HepG2 (cell line): ENCODE results near the gene MATR3. TPM values are rescaled to one million over a fixed set of nuclear protein-coding genes. Genes with fewer than 3 reads are reported as not detected.

ENCODE experiments used
- ATAC-seq: fragments of 200-7000 bp; cut with Tn5 transposase; 3 replicates; pipeline ENCODE4 v1.9.1; 2020; ENCODE audit warnings: mild to moderate bottlenecking, moderate library complexity
- BruUV-seq: library from RNA; stranded (reverse); fragments of 400-500 nt; replicated peaks from 2 replicates; lab custom pipeline; 2021; lab: Mats Ljungman, UMichigan
- CTCF ChIA-PET: fragments of 300-600 bp; formaldehyde crosslinking; extraction: SDS; loops from one replicate; lab custom pipeline; 2021; ENCODE audit warnings: low total read pairs, inconsistent platforms, low intra/inter-chr PET ratio; lab: Yijun Ruan, JAX
- POLR2A ChIA-PET: fragments of 350-600 bp; sonication (Branson Sonifier 250); formaldehyde crosslinking; loops from one replicate; lab custom pipeline; 2020; ENCODE audit warnings: antibody characterized with exemption, inconsistent platforms; lab: Yijun Ruan, JAX
- DNase-seq: peaks from one replicate; pipeline ENCODE4 v3.0.0-alpha.2; 2015; ENCODE audit warnings: low spot score
- FAIRE-seq: peaks from 3 replicates; lab custom pipeline; 2011; peaks lifted over from hg19 to GRCh38; lab: Jason Lieb, UNC
- H2AFZ ChIP-seq: one replicate; pipeline ENCODE4 v1.6.1; 2011; ENCODE audit warnings: low read length, inconsistent platforms
- H3K27ac ChIP-seq: fragments of 300-600 bp; 3 replicates; pipeline ENCODE4 v1.8.0; 2011; ENCODE audit warnings: mixed run types, mild to moderate bottlenecking, mixed read lengths, low read length, inconsistent platforms; ENCODE audit not compliant: insufficient read depth; ENCODE audit errors: extremely low read length
- H3K27me3 ChIP-seq, 2 experiments: fragments of 200-600 bp in 1 of 2; 2 replicates in 1 of 2; 3 replicates in 1 of 2; pipeline versions ENCODE4 v1.6.0 to v1.8.0; 2011; ENCODE audit warnings: low read length in 2 of 2, mild to moderate bottlenecking in 2 of 2, moderate library complexity in 2 of 2, inconsistent platforms in 1 of 2; ENCODE audit not compliant: insufficient read depth in 2 of 2, control insufficient read depth in 1 of 2
- H3K36me3 ChIP-seq, 2 experiments: fragments of 200-600 bp in 1 of 2; replicated peaks in 1 of 2; 2 replicates in 1 of 2; 3 replicates in 1 of 2; pipeline versions ENCODE4 v1.5.1 to v1.8.0; 2011; ENCODE audit warnings: low read length in 2 of 2, inconsistent platforms in 1 of 2; ENCODE audit not compliant: insufficient read depth in 2 of 2, control insufficient read depth in 1 of 2
- H3K4me1 ChIP-seq: 2 replicates; pipeline ENCODE4 v1.5.1; 2012; ENCODE audit warnings: low read length, inconsistent platforms; ENCODE audit not compliant: insufficient read depth
- H3K4me2 ChIP-seq: 2 replicates; pipeline ENCODE4 v1.6.0; 2011; ENCODE audit warnings: low read depth, low read length, inconsistent platforms
- H3K4me3 ChIP-seq, 3 experiments: fragments of 200-600 bp in 1 of 3; sonication (generic), shearing (Covaris generic) in 1 of 3; replicated peaks in 1 of 3; 2 replicates each; pipeline ENCODE4 v1.5.1; 2011 to 2016; ENCODE audit warnings: low read length in 3 of 3, inconsistent platforms in 2 of 3, low read depth in 2 of 3, mild to moderate bottlenecking in 2 of 3, control low read depth in 1 of 3, mixed read lengths in 1 of 3; ENCODE audit not compliant: insufficient read depth in 1 of 3
- H3K79me2 ChIP-seq: one replicate; pipeline ENCODE4 v1.6.1; 2011; ENCODE audit warnings: low read length, inconsistent platforms; ENCODE audit not compliant: insufficient read depth
- H3K9ac ChIP-seq: 2 replicates; pipeline ENCODE4 v1.6.0; 2011; ENCODE audit warnings: mild to moderate bottlenecking, low read depth, low read length, inconsistent platforms; ENCODE audit not compliant: insufficient read depth
- H3K9me3 ChIP-seq: 2 replicates; pipeline ENCODE4 v1.5.1; 2012; ENCODE audit warnings: mild to moderate bottlenecking, low read length
- H4K20me1 ChIP-seq: 2 replicates; pipeline ENCODE4 v1.6.0; 2011; ENCODE audit warnings: inconsistent platforms, mild to moderate bottlenecking, low read length, moderate library complexity; ENCODE audit not compliant: insufficient read depth
- EP300 ChIP-seq, 3 experiments: sonication (generic) in 1 of 3; formaldehyde crosslinking in 1 of 3; IDR thresholded peaks; 2 replicates each; pipeline versions ENCODE4 v1.5.1 to v1.6.1; 2011 to 2020; ENCODE audit warnings: low read depth in 2 of 3, low read length in 2 of 3, borderline replicate concordance in 1 of 3, improper control_type of control experiment in 1 of 3, mild to moderate bottlenecking in 1 of 3, missing genetic modification reagents in 1 of 3, moderate library complexity in 1 of 3
- ETV6 ChIP-seq: sonication (generic); formaldehyde crosslinking; conservative IDR thresholded peaks from 2 replicates; pipeline ENCODE4 v1.4.0; 2020; ENCODE audit warnings: missing genetic modification reagents
- HNF4G ChIP-seq, 2 experiments: sonication (generic) in 1 of 2; formaldehyde crosslinking in 1 of 2; IDR thresholded peaks; 2 replicates each; pipeline versions ENCODE4 v1.4.0 to v1.6.1; 2011 to 2020; ENCODE audit warnings: borderline replicate concordance in 2 of 2, low read depth in 2 of 2, mild to moderate bottlenecking in 2 of 2, low read length in 1 of 2, missing genetic modification reagents in 1 of 2, moderate library complexity in 1 of 2
- HOXD1 ChIP-seq: sonication (generic); formaldehyde crosslinking; IDR thresholded peaks from 2 replicates; pipeline ENCODE4 v1.5.0; 2020; ENCODE audit warnings: missing genetic modification reagents
- SP140L ChIP-seq: sonication (generic); formaldehyde crosslinking; IDR thresholded peaks from 2 replicates; pipeline ENCODE4 v1.4.0; 2020; ENCODE audit warnings: missing genetic modification reagents, borderline replicate concordance
- SRY ChIP-seq: sonication (generic); formaldehyde crosslinking; IDR thresholded peaks from 2 replicates; pipeline ENCODE4 v1.8.0; 2022; ENCODE audit warnings: mild to moderate bottlenecking, missing genetic modification reagents
- TAF1 ChIP-seq: sonication (generic); formaldehyde crosslinking; IDR thresholded peaks from 2 replicates; pipeline ENCODE4 v1.4.0; 2020; ENCODE audit warnings: missing genetic modification reagents
- ZNF33A ChIP-seq: sonication (generic); formaldehyde crosslinking; IDR thresholded peaks from 2 replicates; pipeline ENCODE4 v1.5.1; 2020; ENCODE audit warnings: missing genetic modification reagents, mild to moderate bottlenecking, moderate library complexity, borderline replicate concordance
- ZNF660 ChIP-seq: sonication (generic); formaldehyde crosslinking; IDR thresholded peaks from 2 replicates; pipeline ENCODE4 v1.5.1; 2020; ENCODE audit warnings: mild to moderate bottlenecking, low read depth, missing genetic modification reagents, borderline replicate concordance
- ZSCAN25 ChIP-seq: sonication (generic); formaldehyde crosslinking; IDR thresholded peaks from 2 replicates; pipeline ENCODE4 v1.8.0; 2022; ENCODE audit warnings: mild to moderate bottlenecking, missing genetic modification reagents
- WGBS: methylation state at CpG from one replicate; pipeline ENCODE4 v1.1.6; 2017; ENCODE audit warnings: low lambda C conversion rate; 5-methylcytosine and 5-hydroxymethylcytosine counted together
- in situ Hi-C: cut with HindIII; loops from 2 replicates; pipeline ENCODE4 v1.10.0; 2017; ENCODE audit warnings: low pct_unique_long_range_greater_than_20kb; ENCODE audit not compliant: extremely low pct_ligation_motif_present
- intact Hi-C: fragments of 100-400 bp; cut with micrococcal nuclease; formaldehyde crosslinking; loops from one replicate; pipeline ENCODE4 v1.10.0; 2022; ENCODE audit not compliant: unreplicated experiment
- polyA plus RNA-seq, 8 experiments: library from polyadenylated mRNA; depleted of rRNA in 3 of 8; stranded (reverse) in 7 of 8; unstranded in 1 of 8; fragments of >200 nt; fragmentation: Illumina TruSeq in 4 of 8; extraction: Trizol in 4 of 8; gene quantifications; 2 replicates each; pipeline versions ENCODE4 v1.2.1 to v1.2.3, GENCODE V29; 2011 to 2016; ENCODE audit warnings: low read depth in 4 of 8, missing spikeins in 1 of 8, mixed read lengths in 1 of 8; ENCODE audit not compliant: insufficient read depth in 1 of 8
- total RNA-seq, 5 experiments: library from RNA; depleted of rRNA; stranded (reverse); fragments of >200 nt; fragmentation: Illumina TruSeq; extraction: Trizol; gene quantifications; 2 replicates each; pipeline ENCODE4 v1.2.3, GENCODE V29; 2016; ENCODE audit warnings: low read depth in 1 of 5
- TF ChIP-seq, protein P1 (sequence below): sonication (generic); formaldehyde crosslinking; IDR thresholded peaks from 2 replicates; pipeline ENCODE4 v1.4.0; 2020; ENCODE audit warnings: low read depth, missing genetic modification reagents

The MATR3 gene
- total and polyA plus RNA-seq, 2 of the 13 experiments (the other 11 are each of a cell fraction or from before 2014, with no cell fraction given): 94.2 to 341 TPM

- Histone ChIP-seq H3K4me2 (no peak overlapping the region), H3K79me2 (peaks cover 25% of the 10 kb centered on the region), H3K4me1 (no peaks in the 10 kb centered on the region), H3K27me3 (no peaks in the 10 kb centered on the region), H4K20me1 (peaks cover 29% of the 10 kb centered on the region; the same call in 1 of the 2 replicates), H3K27ac (no peak overlapping the region), H2AFZ (no peak overlapping the region), H3K4me3 (no peak overlapping the region), H3K36me3 (peaks cover 14 to 50% of the 10 kb centered on the region in 2 experiments), H3K9me3 (no peaks in the 10 kb centered on the region)
- ATAC-seq: no peak
- in situ Hi-C loops: no loop called here
- no peak for TF ChIP-seq TAF1 (CRISPR knock-in tag)
- TF ChIP-seq HOXD1 (CRISPR knock-in tag): no peak
- no peak for TF ChIP-seq HNF4G (IDR thresholded peaks at IDR 0.05; ENCODE audit: borderline replicate concordance, low read depth, low read length)
- TF ChIP-seq HNF4G (CRISPR knock-in tag; IDR thresholded peaks at IDR 0.05; ENCODE audit: borderline replicate concordance, low read depth): no peak
- TF ChIP-seq EP300 (IDR thresholded peaks at IDR 0.05; ENCODE audit: low read depth in 2 of 2, low read length in 2 of 2): no peak
- TF ChIP-seq EP300 (CRISPR knock-in tag; IDR thresholded peaks at IDR 0.05; ENCODE audit: borderline replicate concordance): no peak
- no peak for TF ChIP-seq ZNF660 (CRISPR knock-in tag)
- TF ChIP-seq SRY: no peak
- no peak for TF ChIP-seq SP140L
- TF ChIP-seq, protein P1, sequence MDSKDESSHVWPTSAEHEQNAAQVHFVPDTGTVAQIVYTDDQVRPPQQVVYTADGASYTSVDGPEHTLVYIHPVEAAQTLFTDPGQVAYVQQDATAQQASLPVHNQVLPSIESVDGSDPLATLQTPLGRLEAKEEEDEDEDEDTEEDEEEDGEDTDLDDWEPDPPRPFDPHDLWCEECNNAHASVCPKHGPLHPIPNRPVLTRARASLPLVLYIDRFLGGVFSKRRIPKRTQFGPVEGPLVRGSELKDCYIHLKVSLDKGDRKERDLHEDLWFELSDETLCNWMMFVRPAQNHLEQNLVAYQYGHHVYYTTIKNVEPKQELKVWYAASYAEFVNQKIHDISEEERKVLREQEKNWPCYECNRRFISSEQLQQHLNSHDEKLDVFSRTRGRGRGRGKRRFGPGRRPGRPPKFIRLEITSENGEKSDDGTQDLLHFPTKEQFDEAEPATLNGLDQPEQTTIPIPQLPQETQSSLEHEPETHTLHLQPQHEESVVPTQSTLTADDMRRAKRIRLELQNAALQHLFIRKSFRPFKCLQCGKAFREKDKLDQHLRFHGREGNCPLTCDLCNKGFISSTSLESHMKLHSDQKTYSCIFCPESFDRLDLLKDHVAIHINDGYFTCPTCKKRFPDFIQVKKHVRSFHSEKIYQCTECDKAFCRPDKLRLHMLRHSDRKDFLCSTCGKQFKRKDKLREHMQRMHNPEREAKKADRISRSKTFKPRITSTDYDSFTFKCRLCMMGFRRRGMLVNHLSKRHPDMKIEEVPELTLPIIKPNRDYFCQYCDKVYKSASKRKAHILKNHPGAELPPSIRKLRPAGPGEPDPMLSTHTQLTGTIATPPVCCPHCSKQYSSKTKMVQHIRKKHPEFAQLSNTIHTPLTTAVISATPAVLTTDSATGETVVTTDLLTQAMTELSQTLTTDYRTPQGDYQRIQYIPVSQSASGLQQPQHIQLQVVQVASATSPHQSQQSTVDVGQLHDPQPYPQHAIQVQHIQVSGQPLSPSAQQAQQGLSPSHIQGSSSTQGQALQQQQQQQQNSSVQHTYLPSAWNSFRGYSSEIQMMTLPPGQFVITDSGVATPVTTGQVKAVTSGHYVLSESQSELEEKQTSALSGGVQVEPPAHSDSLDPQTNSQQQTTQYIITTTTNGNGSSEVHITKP (CRISPR knock-in tag): no peak
- no peak for TF ChIP-seq ZNF33A (CRISPR knock-in tag)
- no peak for TF ChIP-seq ETV6
- TF ChIP-seq ZSCAN25 (CRISPR knock-in tag): no peak
- TF ChIP-seq, all 625 proteins: peak for 0
- FAIRE-seq (no peak), DNase-seq (no peak)
- ChIA-PET POLR2A (no interaction called here), CTCF (no interaction called here)
- WGBS: 97% methylated on average over 2 of the region's 2 CpGs
- H3K9ac ChIP-seq: no peak overlapping the region
- no TSS peak for BruUV-seq
- intact Hi-C loops: no loop called here
Observed at GRCh38 chr5:139364466-139364865, 70.9 kb downstream of the MATR3 start.
